Measurements from ENCODE around the gene FAIM2.

FAIM2 gene

GRCh38 chr12:49939707-49940106 is 36.0 kb upstream of the FAIM2 start:
- DNase-seq (ENCODE audit: low read depth in 2 of 3, low spot score in 2 of 3), result no peak

DNA sequence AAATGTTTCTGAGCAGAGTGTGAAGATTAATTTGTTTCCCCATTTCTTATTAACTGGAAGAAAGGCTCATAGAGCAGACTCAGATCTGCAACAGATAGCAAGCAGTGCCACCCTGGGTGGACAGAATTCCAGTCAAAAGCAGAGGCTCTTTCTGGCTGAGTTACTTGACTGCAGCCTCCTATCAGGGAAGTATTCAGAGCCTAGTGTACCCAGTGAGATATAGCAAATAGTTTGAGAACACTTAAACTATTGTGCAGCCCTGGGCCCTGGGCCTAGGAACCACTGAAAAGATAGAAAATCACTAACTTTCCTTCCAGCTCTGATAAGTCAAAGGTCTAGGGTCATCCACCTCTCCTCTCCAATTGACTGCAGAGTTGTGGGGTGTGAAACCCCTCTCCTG is 35.6 kb upstream of the FAIM2 start:
- no peak for DNase-seq (ENCODE audit: low read depth in 2 of 3, low spot score in 2 of 3)

GRCh38 chr12:49937639-49938300 is 34.1 kb upstream of the FAIM2 start:
- no peak for DNase-seq (ENCODE audit: low read depth in 2 of 3, low spot score in 2 of 3)

DNA sequence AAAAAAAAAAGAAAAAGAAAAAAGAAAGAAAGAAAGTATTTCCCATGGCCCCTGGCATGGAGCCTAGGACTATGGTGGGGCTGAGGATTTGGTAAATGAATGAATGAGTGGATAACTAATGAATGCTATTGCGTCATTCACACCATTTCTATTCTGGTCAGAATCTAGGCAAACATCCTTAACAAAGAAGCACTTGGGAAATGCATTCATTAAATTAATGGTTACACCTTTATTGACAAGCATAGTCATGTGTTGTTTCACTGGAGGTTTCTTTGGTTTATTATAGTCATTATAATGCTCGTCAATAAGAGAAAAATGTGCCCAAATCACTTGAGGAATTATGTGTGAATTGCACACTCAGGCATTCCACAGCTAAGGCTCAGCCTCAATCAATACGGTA is 33.2 kb upstream of the FAIM2 start:
- DNase-seq (ENCODE audit: low read depth in 2 of 3, low spot score in 2 of 3), result no peak

GRCh38 chr12:49934505-49934904 is 30.8 kb upstream of the FAIM2 start:
- no peak for DNase-seq (ENCODE audit: low read depth in 2 of 3, low spot score in 2 of 3)

DNA sequence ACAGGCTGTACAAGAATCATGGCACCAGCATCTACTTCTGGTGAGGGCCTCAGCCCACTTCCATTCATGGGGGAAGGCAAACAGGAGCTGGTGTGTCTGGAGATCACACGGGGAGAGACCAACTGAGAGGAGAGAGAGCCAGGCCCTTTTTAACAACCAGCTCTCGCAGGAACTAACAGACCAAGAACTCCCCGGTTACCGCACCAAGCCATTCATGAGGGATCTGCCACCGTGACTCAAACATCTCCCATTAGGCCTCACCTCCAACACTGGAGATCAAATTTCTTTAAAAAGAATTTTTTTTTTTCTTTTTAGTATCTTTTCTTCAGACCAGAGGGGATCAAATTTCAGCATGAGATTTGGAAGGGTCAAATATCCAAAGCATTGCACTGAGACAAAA is 30.1 kb upstream of the FAIM2 start:
- no peak for DNase-seq (ENCODE audit: low read depth in 2 of 3, low spot score in 2 of 3)

DNA sequence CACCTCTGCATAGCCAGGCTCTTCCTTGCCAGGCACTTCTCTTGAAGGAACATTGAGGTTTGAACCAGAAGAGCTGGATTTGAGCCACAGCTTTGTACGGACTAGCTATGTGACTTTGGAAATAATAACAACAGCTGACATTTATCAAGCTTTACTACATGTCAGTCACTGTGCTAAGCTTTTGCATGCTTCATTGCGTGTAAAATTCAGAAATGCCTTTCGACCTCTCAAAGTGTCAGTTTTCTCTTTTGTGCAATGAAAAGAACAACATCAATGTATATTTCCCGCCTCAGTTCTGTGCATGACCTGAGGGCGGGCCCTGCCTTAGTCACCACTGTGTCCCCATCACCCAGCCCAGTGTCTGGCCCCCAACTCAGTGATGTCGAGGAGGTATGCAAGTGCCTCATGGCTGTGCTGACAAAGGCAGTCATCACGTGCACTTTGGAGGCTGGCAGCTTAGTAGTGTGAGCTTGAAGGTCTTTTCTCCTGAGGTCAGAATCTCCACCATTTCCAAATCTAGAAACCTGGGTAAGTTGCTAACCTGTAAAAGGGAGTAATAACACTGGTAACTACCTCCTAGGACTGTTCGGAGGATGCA is 28.9 kb upstream of the FAIM2 start:
- no peak for DNase-seq (ENCODE audit: low read depth in 2 of 3, low spot score in 2 of 3)

- no peak for DNase-seq (ENCODE audit: low read depth in 2 of 3, low spot score in 2 of 3)
Measured at GRCh38 chr12:49932023-49932422, 28.3 kb upstream of the FAIM2 start.

GRCh38 chr12:49930515-49931288 is 27.0 kb upstream of the FAIM2 start:
- no peak for DNase-seq (ENCODE audit: low read depth in 2 of 3, low spot score in 2 of 3)

DNA sequence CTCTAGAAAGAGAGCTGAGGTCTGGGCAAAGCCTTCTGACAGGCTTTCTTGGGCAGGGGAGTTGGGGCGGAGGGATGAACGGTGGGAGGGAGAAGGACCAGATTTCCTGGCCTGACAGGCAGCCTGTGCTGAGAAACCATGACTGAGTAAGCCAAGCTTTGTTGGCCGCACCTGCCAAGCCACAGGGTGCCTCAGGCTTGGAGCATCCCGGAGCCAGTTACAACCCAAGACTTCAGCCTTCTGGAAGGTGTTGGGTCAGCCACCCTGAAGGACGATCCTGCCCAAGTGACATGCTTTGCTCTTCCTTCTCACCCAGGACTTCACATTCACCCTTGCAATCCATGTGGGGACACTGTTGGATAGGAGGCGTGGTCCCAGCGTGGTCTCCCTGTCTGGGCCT is 25.9 kb upstream of the FAIM2 start:
- no peak for DNase-seq (ENCODE audit: low read depth in 2 of 3, low spot score in 2 of 3)

DNA sequence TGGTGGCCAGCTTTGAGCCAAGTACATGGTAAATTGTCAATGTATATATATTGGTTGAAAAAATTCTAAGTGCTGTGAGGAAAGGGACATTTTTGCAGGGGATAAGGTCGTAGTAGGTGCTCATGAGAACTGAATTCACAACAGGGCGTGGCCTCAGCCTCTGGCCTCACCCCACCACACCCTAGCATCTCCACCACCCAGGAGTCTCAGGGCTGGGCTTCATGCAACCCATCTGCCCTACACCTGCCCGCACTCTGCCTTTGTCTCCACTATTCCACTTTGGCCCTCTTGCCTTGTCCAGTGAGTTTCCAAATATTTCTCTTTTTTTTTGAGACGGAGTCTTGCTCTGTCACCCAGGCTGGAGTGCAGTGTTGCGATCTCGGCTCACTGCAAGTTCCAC is 24.8 kb upstream of the FAIM2 start:
- no peak for DNase-seq (ENCODE audit: low read depth in 2 of 3, low spot score in 2 of 3)

DNA sequence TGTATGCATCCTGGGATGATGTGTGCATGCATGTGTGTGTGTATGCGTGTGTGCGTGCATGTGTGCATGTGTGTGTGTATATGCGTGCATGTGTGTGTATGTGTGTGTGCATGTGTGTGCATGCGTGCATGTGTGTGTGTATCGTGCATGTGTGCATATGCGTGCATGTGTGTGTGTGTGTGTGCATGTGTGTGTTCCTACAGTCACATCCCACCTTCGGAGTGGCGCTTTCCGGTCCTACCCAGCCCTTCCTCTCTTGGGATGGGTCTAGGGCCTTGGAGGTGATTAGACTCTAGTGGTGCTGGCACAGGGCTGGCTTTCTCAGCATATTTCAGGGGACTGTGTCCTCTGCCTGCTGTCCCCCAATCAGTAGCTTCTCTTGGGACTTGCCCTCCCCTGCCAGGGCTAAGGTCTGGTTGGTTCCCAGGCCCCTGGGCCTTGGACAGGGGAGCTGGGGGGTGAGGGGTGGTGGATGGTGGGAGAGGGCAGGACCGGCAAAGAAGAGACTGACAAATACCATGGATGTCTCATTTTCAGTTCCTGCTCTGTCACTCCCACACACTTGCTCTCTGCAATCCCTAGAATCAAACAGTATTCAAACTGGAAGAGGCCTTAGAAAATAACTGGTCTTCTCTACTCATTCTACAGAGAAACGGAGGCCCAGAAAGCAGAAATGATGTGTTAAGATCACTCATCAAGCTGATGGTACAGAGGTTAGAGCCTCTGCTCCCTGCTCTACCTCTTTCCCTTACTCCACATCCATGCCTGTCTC is 21.9 kb upstream of the FAIM2 start:
- DNase-seq (ENCODE audit: low read depth in 2 of 3, low spot score in 2 of 3), result no peak

DNA sequence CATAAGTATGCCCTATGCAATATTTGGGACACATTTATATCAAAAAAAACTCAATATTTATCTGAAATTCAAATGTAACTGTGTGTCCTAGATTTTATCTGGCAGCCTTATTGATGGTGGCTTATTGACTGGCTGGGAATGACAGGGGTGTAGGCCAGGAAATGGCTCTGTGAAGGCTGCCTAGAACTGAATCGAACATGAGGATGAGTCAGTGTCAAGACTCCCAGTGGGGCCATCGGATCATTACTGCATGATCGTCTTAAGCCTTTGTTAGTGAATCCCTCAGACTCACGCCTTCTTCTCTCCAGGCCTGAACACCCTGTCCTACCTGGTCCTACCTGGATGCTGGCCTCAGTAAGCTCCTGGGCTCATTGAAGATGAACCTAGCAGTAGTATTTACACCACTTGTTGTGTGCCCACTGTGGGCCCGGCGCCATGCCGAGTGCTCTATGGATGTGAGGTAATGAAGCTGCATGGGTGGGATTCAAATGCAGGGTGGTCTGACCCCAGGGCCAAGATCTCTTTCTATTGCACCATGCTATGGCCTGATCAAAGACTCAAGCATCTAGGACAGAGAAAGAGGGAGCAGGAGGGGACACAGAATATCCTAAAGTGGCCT is 21.0 kb upstream of the FAIM2 start:
- DNase-seq (ENCODE audit: low read depth in 2 of 3, low spot score in 2 of 3), result no peak

GRCh38 chr12:49923880-49924556 is 20.3 kb upstream of the FAIM2 start:
- no peak for DNase-seq (ENCODE audit: low read depth in 2 of 3, low spot score in 2 of 3)

- no peak for DNase-seq (ENCODE audit: low read depth in 2 of 3, low spot score in 2 of 3)
Measured at GRCh38 chr12:49923035-49923644, 19.4 kb upstream of the FAIM2 start.

DNA sequence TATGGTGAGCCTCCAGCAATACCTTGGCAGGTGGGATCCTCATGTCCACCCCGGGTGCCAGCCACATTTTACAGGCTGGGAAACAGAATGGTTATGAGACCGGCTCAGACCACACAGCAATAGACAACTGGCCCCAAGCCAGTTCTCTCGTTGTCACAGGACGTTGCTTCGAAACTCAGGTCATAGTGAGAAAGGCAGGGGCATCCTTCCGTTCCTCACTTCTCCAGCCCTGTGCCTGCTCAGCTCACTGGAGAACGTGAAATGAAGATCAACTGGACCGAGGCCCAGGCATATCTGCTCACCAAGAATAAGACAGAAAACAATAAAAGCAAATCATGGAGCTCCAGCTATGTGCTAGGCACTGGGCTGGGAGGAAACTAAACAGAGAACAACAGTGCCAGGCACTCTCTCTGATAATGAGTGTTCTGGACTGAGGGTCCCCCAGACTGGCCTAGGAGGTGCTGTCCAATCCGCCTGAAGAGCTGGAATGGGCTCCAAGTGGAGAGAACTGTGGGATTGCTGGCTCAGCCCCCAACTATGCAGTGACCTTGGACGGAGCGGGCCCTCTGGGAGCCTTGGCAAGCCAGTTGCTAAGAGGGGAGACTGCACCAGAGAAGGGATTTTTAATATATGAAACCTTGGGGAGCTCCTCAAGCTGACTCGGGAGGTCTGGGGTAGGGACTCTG is 18.8 kb upstream of the FAIM2 start:
- no peak for DNase-seq (ENCODE audit: low read depth in 2 of 3, low spot score in 2 of 3)

- DNase-seq (ENCODE audit: low read depth in 2 of 3, low spot score in 2 of 3), result no peak
Measured at GRCh38 chr12:49921936-49922335, 18.2 kb upstream of the FAIM2 start.

GRCh38 chr12:49921299-49921698 is 17.6 kb upstream of the FAIM2 start:
- DNase-seq (ENCODE audit: low read depth in 2 of 3, low spot score in 2 of 3), result no peak

GRCh38 chr12:49920915-49921286 is 17.2 kb upstream of the FAIM2 start:
- DNase-seq (ENCODE audit: low read depth in 2 of 3, low spot score in 2 of 3), result no peak

Measured in activated CD8-positive, alpha-beta memory T cell treated with anti-CD3 and anti-CD28 coated beads for 48 hours (primary cell).